Measurements from ENCODE around the gene CRYBB1.

CRYBB1 gene

DNA sequence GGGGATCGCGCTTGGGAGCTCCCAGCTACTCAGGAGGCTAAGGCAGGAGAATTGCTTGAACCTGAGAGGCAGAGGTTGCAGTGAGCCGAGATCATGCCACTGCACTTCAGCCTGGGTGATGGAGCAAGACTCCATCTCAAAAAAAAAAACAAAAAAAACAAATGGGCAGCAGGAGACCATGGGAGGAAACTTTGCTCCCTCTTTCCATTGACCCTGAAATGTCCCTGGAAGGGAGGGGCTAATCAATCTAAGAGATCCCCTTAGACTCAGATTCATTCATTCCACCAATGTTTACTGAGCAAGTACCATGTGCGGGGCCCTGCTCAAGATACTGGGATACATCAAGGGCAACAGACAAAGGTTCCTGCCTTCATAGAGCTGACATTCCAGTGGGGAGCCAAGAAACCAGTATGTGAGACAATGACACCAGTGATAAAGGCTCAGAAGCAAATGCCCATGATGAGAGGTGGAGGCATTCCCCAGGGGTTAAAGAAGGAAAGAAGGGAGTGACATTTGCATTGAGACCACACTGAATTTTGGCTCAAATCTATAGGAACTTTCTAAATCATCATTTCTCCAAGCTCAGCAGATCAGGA is 67.8 kb downstream of the CRYBB1 start:
- H3K4me1 ChIP-seq, result no peaks in the 10 kb centered on the region
- no peaks in the 10 kb centered on the region for H3K36me3 ChIP-seq
- no peak for DNase-seq
- H3K4me3 ChIP-seq (ENCODE audit: low read depth, low read length), result no peak overlapping the region
- H3K27me3 ChIP-seq, result no peaks in the 10 kb centered on the region
- TF ChIP-seq, protein P1, sequence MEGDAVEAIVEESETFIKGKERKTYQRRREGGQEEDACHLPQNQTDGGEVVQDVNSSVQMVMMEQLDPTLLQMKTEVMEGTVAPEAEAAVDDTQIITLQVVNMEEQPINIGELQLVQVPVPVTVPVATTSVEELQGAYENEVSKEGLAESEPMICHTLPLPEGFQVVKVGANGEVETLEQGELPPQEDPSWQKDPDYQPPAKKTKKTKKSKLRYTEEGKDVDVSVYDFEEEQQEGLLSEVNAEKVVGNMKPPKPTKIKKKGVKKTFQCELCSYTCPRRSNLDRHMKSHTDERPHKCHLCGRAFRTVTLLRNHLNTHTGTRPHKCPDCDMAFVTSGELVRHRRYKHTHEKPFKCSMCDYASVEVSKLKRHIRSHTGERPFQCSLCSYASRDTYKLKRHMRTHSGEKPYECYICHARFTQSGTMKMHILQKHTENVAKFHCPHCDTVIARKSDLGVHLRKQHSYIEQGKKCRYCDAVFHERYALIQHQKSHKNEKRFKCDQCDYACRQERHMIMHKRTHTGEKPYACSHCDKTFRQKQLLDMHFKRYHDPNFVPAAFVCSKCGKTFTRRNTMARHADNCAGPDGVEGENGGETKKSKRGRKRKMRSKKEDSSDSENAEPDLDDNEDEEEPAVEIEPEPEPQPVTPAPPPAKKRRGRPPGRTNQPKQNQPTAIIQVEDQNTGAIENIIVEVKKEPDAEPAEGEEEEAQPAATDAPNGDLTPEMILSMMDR (IDR thresholded peaks at IDR 0.05; ENCODE audit: low read depth, low read length), result no peak
- H3K9me3 ChIP-seq, result no peaks in the 10 kb centered on the region

Data from BE2C (cell line).